HTR-8/SVneo (cell line): Measurements from ENCODE around the gene OR2T6.
"Not testable (repeated sequence)": the region's sequence is repeated elsewhere in the genome, so short reads cannot be mapped to it uniquely, and the experiment has no call there.

Experiments used
- DNase-seq: peaks from one replicate; pipeline ENCODE4 v3.0.0; 2011; ENCODE audit warnings: low spot score, mixed read lengths; ENCODE audit not compliant: insufficient read length
- FAIRE-seq: peaks from 2 replicates; lab custom pipeline; 2011; peaks lifted over from hg19 to GRCh38; lab: Jason Lieb, UNC

Gene OR2T6

DNA sequence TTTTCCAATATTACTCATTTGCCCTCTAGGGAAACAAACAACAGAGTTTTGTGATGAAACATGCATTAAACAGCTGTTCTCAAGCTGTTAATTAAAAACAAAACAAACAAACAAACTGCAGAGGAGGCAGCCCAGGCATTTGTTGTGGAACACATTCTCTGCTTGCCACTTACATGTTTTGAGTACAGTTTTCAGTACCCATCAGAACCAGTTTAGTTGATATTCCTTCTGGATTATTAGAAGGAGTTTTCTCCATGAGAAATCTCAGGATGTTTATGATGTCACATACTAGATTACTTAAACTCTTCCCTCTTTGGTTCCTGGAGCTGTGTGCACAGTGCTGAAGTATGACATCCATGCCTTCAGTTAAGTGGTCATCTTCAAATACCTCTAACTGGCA lies at the start of gene OR2T6:
Gene OR2T6 (plus strand): TSS at position 301 of the 400 bp plus-strand sequence. CDS start 11,863 bp downstream, outside the sequence.
- no peak for FAIRE-seq
- DNase-seq: no peak

DNA sequence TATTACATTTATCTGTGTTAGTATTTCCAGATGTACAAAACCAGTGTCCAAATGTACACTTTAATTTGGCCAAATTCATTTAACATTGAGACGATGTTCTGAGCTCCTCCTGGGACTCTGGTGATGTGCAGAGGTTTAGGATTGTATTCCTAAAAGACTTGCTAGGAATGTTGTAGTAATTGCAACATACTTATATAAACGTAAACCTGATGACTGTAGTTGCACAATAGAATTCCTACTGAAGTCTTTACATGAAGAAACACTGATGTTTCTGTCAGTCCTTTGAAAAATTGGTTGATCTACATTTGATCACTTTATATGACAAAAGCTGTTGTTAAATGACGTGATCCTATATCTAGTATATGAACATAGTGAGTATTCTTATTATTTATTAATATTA lies 32.1 kb upstream of the OR2T6 start:
- FAIRE-seq (no peak), DNase-seq (no peak)

DNA sequence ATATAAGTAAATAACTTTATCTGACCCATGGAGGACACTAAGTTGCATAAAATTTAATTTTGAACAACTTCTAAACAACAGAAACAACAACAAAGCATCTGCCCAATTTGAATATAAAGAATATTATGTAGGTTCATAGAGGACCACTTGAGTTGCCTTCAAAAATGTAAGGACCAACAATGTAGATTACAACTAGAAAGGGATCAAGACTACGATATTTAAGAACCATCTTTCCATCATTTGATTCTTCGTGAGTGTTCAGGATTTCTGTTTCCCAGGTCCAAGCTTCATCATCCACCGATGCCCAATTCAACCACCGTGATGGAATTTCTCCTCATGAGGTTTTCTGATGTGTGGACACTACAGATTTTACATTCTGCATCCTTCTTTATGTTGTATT lies 27.1 kb upstream of the OR2T6 start, which contains the start of gene OR14C36:
Gene OR14C36 (plus strand): TSS at position 301 of the 400 bp plus-strand sequence. CDS start 0 bp downstream, at position 301.
- no peak for FAIRE-seq

GRCh38 chr1:248359415-248359814 lies 16.1 kb upstream of the OR2T6 start:
- FAIRE-seq: no peak

More for the DNA sequence above, 27.1 kb upstream of the OR2T6 start, which contains the start of gene OR14C36:
- DNase-seq: no peak

DNA sequence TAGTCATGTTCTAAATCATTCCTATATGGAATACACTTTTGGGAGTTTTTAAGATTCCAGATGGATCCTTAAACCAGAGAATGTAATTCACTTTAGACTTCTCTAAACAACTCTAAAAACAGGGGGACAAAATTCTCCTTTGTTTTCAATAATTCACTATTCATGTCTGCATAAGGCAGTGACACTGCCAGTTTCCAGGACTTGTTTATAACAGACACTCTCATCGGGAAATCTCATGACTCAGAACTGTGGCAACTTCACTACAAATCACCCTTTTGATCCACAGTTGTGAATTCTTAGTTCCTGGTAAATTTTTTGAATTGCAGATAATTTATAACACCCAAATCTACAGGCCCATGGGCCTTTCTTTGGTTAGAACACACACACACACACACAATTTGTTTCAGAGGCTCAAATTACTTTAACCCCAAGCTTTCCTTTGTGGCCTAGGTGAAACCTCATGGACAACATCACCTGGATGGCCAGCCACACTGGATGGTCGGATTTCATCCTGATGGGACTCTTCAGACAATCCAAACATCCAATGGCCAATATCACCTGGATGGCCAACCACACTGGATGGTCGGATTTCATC lies 14.3 kb upstream of the OR2T6 start, which contains the start of gene OR2T4:
Gene OR2T4 (plus strand): TSS at position 545 of the 595 bp plus-strand sequence. CDS start 0 bp downstream, at position 545.
- FAIRE-seq (no peak), DNase-seq (no peak)

More at GRCh38 chr1:248359415-248359814, 16.1 kb upstream of the OR2T6 start:
- DNase-seq: no peak

DNA sequence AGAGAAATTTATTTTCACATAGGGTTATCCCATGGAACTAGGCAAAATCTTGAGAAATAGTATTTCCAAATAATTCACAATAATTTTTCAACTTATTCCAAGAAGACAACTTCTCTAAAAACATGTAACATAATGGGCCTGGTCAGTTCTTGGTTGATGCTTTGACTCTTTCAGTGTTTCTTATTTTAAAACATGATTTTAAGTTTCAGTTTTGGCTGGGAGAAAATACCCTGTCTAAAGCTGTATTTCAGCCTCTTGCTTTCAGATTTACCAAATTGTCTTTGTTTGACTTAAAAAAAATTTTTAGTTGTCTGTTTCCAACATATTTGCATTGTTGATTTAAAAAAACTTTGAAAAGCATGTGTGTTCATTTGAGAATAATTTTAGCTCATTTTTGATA lies 8.9 kb upstream of the OR2T6 start:
- DNase-seq (no peak), FAIRE-seq (no peak)

DNA sequence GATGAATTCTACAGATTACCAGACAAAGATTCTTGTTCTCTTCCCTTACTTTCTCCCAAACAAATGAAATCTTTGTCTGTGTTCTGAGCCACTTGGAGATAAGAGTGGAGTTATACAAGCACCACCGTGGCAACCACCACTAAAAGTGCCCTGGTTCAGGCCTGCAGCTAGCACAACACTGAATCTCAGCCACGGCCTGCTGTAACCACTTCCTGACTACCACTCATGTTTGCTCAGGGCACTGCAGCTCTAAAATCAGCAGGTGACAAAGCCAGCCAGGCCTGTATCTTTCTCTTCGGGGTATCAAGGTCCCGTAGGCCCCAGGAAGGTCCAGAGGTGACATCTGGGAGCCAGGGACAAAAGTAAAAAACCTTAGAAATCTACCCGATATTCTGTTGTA lies 3.2 kb upstream of the OR2T6 start:
- FAIRE-seq (no peak), DNase-seq (no peak)

DNA sequence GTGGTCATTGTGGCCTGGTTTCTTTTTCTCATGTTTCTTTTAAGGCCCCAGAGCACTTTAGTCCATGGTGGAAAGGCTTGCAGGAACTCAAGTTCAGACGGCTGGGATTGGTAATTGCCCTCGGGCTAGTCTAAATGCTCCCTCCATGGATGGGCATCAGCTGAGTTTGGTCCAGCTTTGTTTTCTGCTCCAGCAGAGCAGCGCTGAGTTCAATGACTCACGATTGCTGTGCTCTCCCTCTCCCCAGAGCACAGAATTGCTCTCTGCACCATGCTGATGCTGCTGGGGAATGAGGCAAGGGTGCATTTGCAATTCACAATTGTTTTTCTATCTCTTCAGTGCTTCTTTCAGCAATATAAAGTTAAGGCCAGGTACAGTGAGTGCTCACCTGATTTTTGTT lies 1.8 kb upstream of the OR2T6 start:
- FAIRE-seq (no peak), DNase-seq (no peak)

DNA sequence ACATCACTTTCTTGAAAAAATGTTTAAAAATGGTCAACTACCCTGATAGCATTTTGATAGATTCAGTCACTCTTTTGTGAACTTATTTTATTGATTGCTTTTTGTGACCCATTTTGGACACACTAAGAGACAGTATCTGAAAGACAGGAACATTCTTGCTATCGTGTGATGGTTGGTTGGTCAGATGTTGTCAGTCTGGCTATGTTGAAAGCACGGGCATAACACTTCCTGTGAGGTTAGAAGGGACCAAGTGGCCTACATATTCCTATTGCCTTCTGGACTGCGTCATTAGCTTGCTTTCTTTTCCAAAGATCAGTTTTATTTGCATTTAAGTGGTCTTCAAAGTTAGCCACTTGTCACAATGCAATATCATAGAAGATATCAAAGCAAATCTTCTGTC lies 1.4 kb downstream of the OR2T6 start:
- FAIRE-seq: no peak
- DNase-seq: no peak

- DNase-seq (no peak), FAIRE-seq (no peak)
These were observed 5.3 kb downstream of the OR2T6 start for GRCh38 chr1:248380854-248381253.

GRCh38 chr1:248388426-248388825 lies 12.9 kb downstream of the OR2T6 start:
- no peak for FAIRE-seq
- no peak for DNase-seq

DNA sequence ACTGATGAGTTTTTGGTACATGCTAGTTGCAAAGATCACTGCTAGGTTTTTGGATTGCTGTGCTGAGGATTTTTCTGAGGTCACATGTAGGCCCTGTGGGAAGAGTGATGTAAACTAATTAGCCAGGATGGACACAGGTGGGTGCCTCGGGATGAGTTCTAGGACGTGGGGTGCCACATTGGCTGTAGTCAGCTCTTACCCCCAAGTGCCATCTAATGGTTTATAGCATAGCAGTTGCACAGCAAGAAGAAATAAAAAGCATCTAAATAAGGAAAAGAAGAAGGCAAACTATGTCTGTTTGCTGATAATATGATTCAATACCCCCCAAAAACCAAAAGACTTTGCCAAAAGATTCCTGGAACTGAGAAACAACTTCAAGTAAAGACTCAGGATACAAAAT lies 17.5 kb downstream of the OR2T6 start:
- FAIRE-seq (no peak), DNase-seq (no peak)

DNA sequence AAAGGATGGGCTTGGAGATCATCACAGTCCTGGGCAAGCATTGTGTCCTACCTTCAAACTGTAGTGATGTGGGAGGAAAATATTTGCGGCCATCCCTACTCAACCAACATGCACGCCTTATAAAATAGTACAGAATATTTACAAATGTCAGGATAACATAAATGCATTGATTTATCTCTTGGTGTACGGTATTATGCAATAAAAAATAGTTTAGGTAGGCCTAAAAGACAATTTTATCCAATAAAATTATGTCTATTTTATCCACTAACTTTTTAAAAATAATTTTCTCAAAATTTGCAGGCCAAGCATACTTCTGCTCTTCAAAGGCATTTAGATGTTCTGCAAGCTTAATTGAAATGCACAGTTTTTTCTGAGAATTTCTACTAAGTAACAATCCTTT lies 27.2 kb downstream of the OR2T6 start, which contains the start of gene OR2T1:
Gene OR2T1 (plus strand): TSS at position 301 of the 400 bp plus-strand sequence. CDS start 3,100 bp downstream, outside the sequence.
- no peak for FAIRE-seq
- DNase-seq: no peak

- peak; percentile 12 for DNase-seq
- peak; percentile 100 for FAIRE-seq
These were observed 28.5 kb downstream of the OR2T6 start for GRCh38 chr1:248404024-248404423.

GRCh38 chr1:248406721-248407692 lies 31.5 kb downstream of the OR2T6 start:
- DNase-seq (no peak), FAIRE-seq (no peak)

GRCh38 chr1:248416226-248416625 lies 40.7 kb downstream of the OR2T6 start:
- no peak for FAIRE-seq
- DNase-seq: no peak

DNA sequence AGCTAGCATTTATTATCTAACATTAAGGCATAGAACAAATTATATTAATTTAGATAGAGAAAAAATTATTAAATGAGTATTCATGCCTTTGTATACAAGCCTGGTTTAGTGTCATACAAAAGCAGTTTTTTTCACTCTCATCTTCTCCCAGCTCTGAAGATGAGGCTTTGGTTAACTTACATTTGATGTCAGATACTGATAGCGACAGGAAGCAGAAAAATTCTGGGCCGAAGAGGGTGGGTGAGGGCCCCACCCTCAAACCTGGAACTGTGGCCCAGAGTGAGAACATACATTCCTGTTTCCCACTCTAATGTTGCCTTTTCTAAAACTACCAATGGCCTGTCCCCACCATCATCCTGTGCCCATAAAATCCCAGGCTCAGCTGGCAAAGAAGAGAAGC lies 42.3 kb downstream of the OR2T6 start:
- no peak for DNase-seq
- no peak for FAIRE-seq

DNA sequence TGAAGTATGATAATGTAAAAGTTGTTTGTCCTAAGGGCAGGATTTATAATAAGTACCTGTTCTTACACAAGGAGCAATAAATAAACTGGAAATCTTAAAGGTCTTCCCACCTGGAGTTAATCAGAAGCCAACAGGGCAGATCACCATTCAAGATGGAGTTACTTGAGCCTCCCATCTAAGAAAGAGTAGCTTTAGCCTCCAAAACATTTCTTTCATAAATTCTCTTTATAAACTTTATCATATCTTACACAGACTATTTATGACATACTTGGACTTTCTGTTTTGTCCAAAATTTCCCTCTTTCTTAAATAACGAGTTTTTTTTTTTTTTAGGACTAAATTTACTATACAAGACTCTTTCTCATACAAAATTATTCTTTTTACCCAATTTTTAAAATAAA lies 45.8 kb downstream of the OR2T6 start:
- no peak for FAIRE-seq
- no peak for DNase-seq

- not testable (repeated sequence) for DNase-seq, FAIRE-seq
These were observed 52.1 kb downstream of the OR2T6 start for GRCh38 chr1:248427526-248428191.

GRCh38 chr1:248428192-248428533 lies 52.6 kb downstream of the OR2T6 start:
- not testable (repeated sequence) for DNase-seq, FAIRE-seq
